HG02798 (cell line): ENCODE results near the gene USP20.

ENCODE experiments used
- ATAC-seq: cut with Tn5 transposase; IDR thresholded peaks from one replicate; pipeline ENCODE4 v1.9.1; 2021; ENCODE audit warnings: mild to moderate bottlenecking; ENCODE audit not compliant: unreplicated experiment, poor library complexity

Gene USP20

GRCh38 chr9:129871046-129871445, 35.8 kb downstream of the USP20 start:
- no peak for ATAC-seq

- no peak for ATAC-seq
These were observed 38.4 kb downstream of the USP20 start for GRCh38 chr9:129873563-129874190.

- no peak for ATAC-seq
These were observed 39.2 kb downstream of the USP20 start for GRCh38 chr9:129874261-129875101.

GRCh38 chr9:129875181-129875611, 39.9 kb downstream of the USP20 start:
- no peak for ATAC-seq

- ATAC-seq, result no peak
These were observed 40.6 kb downstream of the USP20 start for GRCh38 chr9:129875687-129876395.

GRCh38 chr9:129876815-129877214, 41.6 kb downstream of the USP20 start:
- ATAC-seq, result no peak

GRCh38 chr9:129878291-129878690, 43.0 kb downstream of the USP20 start:
- no peak for ATAC-seq

GRCh38 chr9:129879103-129879699, 43.9 kb downstream of the USP20 start:
- ATAC-seq, result no peak

GRCh38 chr9:129879991-129880653, 44.9 kb downstream of the USP20 start:
- no peak for ATAC-seq

GRCh38 chr9:129880654-129881546, 45.6 kb downstream of the USP20 start:
- no peak for ATAC-seq

GRCh38 chr9:129881547-129882324, 46.5 kb downstream of the USP20 start:
- no peak for ATAC-seq

GRCh38 chr9:129884220-129885017, 49.2 kb downstream of the USP20 start:
- peak; percentile 51 for ATAC-seq

- ATAC-seq, result no peak
These were observed 49.9 kb downstream of the USP20 start for GRCh38 chr9:129885018-129885669.

- peak; percentile 31 for ATAC-seq
These were observed 50.4 kb downstream of the USP20 start for GRCh38 chr9:129885670-129886106.

- ATAC-seq, result no peak
These were observed 51.2 kb downstream of the USP20 start for GRCh38 chr9:129886226-129887174.
